Occipital lobe (tissue), 2 donors: ENCODE results near the gene DNMT3B. TPM values are rescaled to one million over a fixed set of nuclear protein-coding genes. Genes with fewer than 3 reads are reported as not detected.
"Not testable (repeated sequence)": the region's sequence is repeated elsewhere in the genome, so short reads cannot be mapped to it uniquely, and the experiment has no call there.

ENCODE experiments used
- DNase-seq: peaks from one replicate; lab custom pipeline; 2025; lab: John Stamatoyannopoulos, UW
- total RNA-seq: library from RNA; depleted of rRNA; stranded (reverse); fragments of >200 nt; gene quantifications from one replicate; pipeline ENCODE4 v1.2.3, GENCODE V29; 2014

Gene DNMT3B
- total RNA-seq, 1 donor from 2014 or later = 4.8 TPM

- peak; percentile 64 for DNase-seq
Observed at GRCh38 chr20:32789896-32790750, 27.9 kb downstream of the DNMT3B start.

GRCh38 chr20:32790751-32791057 is 28.5 kb downstream of the DNMT3B start:
- DNase-seq = no peak

GRCh38 chr20:32792316-32792715 is 30.1 kb downstream of the DNMT3B start:
- no peak for DNase-seq

- DNase-seq = no peak
Observed at GRCh38 chr20:32792731-32793458, 30.7 kb downstream of the DNMT3B start.

- DNase-seq = no peak
Observed at GRCh38 chr20:32796383-32796948, 34.3 kb downstream of the DNMT3B start.

- no peak for DNase-seq
Observed at GRCh38 chr20:32796981-32797451, 34.8 kb downstream of the DNMT3B start.

- DNase-seq = not testable (repeated sequence)
Observed at GRCh38 chr20:32797571-32797970, 35.4 kb downstream of the DNMT3B start.

GRCh38 chr20:32798046-32798981 is 36.1 kb downstream of the DNMT3B start:
- DNase-seq = no peak

GRCh38 chr20:32803092-32803491 is 40.9 kb downstream of the DNMT3B start:
- DNase-seq = no peak

GRCh38 chr20:32804022-32804715 is 42.0 kb downstream of the DNMT3B start:
- DNase-seq = no peak

- no peak for DNase-seq
Observed at GRCh38 chr20:32804817-32805216, 42.6 kb downstream of the DNMT3B start.

- no peak for DNase-seq
Observed at GRCh38 chr20:32805721-32806120, 43.5 kb downstream of the DNMT3B start.

GRCh38 chr20:32806356-32806755 is 44.2 kb downstream of the DNMT3B start:
- no peak for DNase-seq

- no peak for DNase-seq
Observed at GRCh38 chr20:32807706-32808105, 45.5 kb downstream of the DNMT3B start.

GRCh38 chr20:32808438-32808837 is 46.3 kb downstream of the DNMT3B start:
- DNase-seq = no peak

- DNase-seq = no peak
Observed at GRCh38 chr20:32809907-32810306, 47.7 kb downstream of the DNMT3B start.

- no peak for DNase-seq
Observed at GRCh38 chr20:32810941-32811340, 48.8 kb downstream of the DNMT3B start.

- no peak for DNase-seq
Observed at GRCh38 chr20:32811886-32812285, 49.7 kb downstream of the DNMT3B start.

- no peak for DNase-seq
Observed at GRCh38 chr20:32819992-32820697, 58.0 kb downstream of the DNMT3B start.
